Large intestine (tissue), 12 donors: ENCODE data around the gene ARL4C. TPM values are rescaled to one million over a fixed set of nuclear protein-coding genes. Genes with fewer than 3 reads are reported as not detected.

Experiments
- DNase-seq, 2 donors: peaks; one replicate each; pipeline versions ENCODE4 v3.0.0 to v3.0.0-alpha.2; 2013
- H3K27ac ChIP-seq: one replicate; pipeline ENCODE4 v1.5.1; 2013; ENCODE audit warnings: low read length
- H3K27me3 ChIP-seq: 2 replicates; pipeline ENCODE4 v1.6.1; 2013; ENCODE audit warnings: low read length; ENCODE audit not compliant: control insufficient read depth, insufficient read depth
- H3K36me3 ChIP-seq: 2 replicates; pipeline ENCODE4 v1.6.1; 2013; ENCODE audit warnings: low read length; ENCODE audit not compliant: control insufficient read depth, insufficient read depth
- H3K4me1 ChIP-seq: one replicate; pipeline ENCODE4 v1.6.1; 2013; ENCODE audit warnings: low read length; ENCODE audit not compliant: control insufficient read depth, insufficient read depth
- H3K4me3 ChIP-seq: one replicate; pipeline ENCODE4 v1.5.1; 2013; ENCODE audit warnings: low read length
- H3K9me3 ChIP-seq: one replicate; pipeline ENCODE4 v1.6.1; 2013; ENCODE audit warnings: mild to moderate bottlenecking, low read depth, low read length, moderate library complexity; ENCODE audit not compliant: control insufficient read depth
- WGBS: methylation state at CpG from one replicate; pipeline ENCODE4 v1.1.5; 2013; ENCODE audit warnings: low lambda C conversion rate; ENCODE audit not compliant: insufficient coverage; 5-methylcytosine and 5-hydroxymethylcytosine counted together
- long read RNA-seq, 11 donors: transcript quantifications; one replicate each; lab custom pipeline, GENCODE V29; 2026
- polyA plus RNA-seq: library from polyadenylated mRNA; unstranded; fragments of 120-200 nt; gene quantifications from one replicate; pipeline ENCODE4 v1.2.1, GENCODE V29; 2013

Gene ARL4C, protein sequence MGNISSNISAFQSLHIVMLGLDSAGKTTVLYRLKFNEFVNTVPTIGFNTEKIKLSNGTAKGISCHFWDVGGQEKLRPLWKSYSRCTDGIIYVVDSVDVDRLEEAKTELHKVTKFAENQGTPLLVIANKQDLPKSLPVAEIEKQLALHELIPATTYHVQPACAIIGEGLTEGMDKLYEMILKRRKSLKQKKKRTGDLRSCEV
- polyA plus RNA-seq, result 5.8 TPM
- long read RNA-seq, donor 1, full-length matches to known transcripts, result 14 of 14 reads
- long read RNA-seq, donor 1, partial matches to known transcripts, result 0 of 14 reads
- long read RNA-seq, donor 1, other reads (novel, unspliced or antisense), result 0 of 14 reads
- long read RNA-seq, donor 2, full-length matches to known transcripts, result 19 of 19 reads
- long read RNA-seq, donor 2, partial matches to known transcripts, result 0 of 19 reads
- long read RNA-seq, donor 2, other reads (novel, unspliced or antisense), result 0 of 19 reads
- long read RNA-seq, donor 3, result 0 reads
- long read RNA-seq, donor 4, result 0 reads
- long read RNA-seq, donor 5, full-length matches to known transcripts, result 14 of 14 reads
- long read RNA-seq, donor 5, partial matches to known transcripts, result 0 of 14 reads
- long read RNA-seq, donor 5, other reads (novel, unspliced or antisense), result 0 of 14 reads
- long read RNA-seq, donor 6, full-length matches to known transcripts, result 16 of 16 reads
- long read RNA-seq, donor 6, partial matches to known transcripts, result 0 of 16 reads
- long read RNA-seq, donor 6, other reads (novel, unspliced or antisense), result 0 of 16 reads
- long read RNA-seq, donor 7, full-length matches to known transcripts, result 13 of 13 reads
- long read RNA-seq, donor 7, partial matches to known transcripts, result 0 of 13 reads
- long read RNA-seq, donor 7, other reads (novel, unspliced or antisense), result 0 of 13 reads
- long read RNA-seq, donor 8, full-length matches to known transcripts, result 48 of 48 reads
- long read RNA-seq, donor 8, partial matches to known transcripts, result 0 of 48 reads
- long read RNA-seq, donor 8, other reads (novel, unspliced or antisense), result 0 of 48 reads
- long read RNA-seq, donor 9, full-length matches to known transcripts, result 15 of 15 reads
- long read RNA-seq, donor 9, partial matches to known transcripts, result 0 of 15 reads
- long read RNA-seq, donor 9, other reads (novel, unspliced or antisense), result 0 of 15 reads
- long read RNA-seq, donor 10, full-length matches to known transcripts, result 14 of 14 reads
- long read RNA-seq, donor 10, partial matches to known transcripts, result 0 of 14 reads
- long read RNA-seq, donor 10, other reads (novel, unspliced or antisense), result 0 of 14 reads
- long read RNA-seq, donor 11, full-length matches to known transcripts, result 13 of 13 reads
- long read RNA-seq, donor 11, partial matches to known transcripts, result 0 of 13 reads
- long read RNA-seq, donor 11, other reads (novel, unspliced or antisense), result 0 of 13 reads

GRCh38 chr2:234496835-234497593 lies at the start of gene ARL4C:
ARL4C (minus strand) TSS chr2:234497081; CDS start chr2:234496586, 495 bp downstream.
- no CpG with 5 or more reads among the region's 100 CpGs for WGBS
- Histone ChIP-seq H3K27me3 (peaks cover 31% of the 10 kb centered on the region), H3K27ac (no peak within 1 kb of the TSS), H3K36me3 (no peaks in the 10 kb centered on the region), H3K4me1 (peaks cover 17% of the 10 kb centered on the region), H3K9me3 (no peaks in the 10 kb centered on the region), H3K4me3 (peak within 1 kb of the TSS; percentile 57)
- DNase-seq, result peak; percentile 70 to 81

DNA sequence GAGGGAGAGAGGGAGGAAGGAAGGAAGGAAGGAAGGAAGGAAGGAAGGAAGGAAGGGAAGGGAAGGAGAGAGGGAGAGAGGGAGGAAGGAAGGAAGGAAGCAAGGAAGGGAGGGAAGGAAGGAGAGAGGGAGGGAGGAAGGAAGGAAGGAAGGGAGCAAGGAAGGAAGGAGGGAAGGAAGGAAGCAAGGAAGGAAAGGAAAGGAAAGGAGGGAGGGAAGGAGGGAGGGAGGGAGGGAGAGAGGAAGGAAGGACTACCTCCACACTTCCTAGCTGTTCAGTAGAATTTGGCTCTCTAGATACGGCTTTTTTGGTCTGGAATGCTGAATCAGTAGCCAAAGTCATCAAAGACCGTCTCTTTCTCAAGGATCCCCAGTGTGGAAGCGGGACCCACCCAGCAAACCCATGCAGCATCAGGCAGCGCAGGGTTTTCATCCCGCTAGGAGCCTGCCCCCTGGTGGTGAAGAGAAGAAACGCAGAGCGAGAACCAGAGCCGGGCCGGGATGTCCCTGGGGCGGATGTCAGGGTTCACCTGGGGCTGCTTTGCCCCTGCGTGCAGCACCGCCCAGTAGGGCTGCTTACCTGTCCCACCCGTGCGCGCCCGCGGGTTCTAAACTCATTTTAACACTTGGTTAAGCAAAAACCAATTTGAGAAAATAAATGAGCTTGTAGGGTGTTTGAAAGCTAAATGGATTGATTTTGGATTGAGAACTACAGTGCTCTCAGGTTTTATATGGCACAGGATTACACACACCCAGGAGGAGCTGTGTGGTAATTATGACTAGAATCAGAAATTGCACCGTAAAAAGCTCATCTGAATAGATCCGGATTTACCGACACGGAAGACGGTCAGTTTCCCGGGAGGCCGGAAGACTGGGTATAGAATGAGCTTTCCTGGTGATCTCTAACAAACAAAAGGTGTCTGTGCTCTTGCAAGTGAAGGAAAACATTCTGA lies 48.1 kb upstream of the ARL4C start:
- Histone ChIP-seq H3K9me3 (no peaks in the 10 kb centered on the region), H3K27ac (no peak overlapping the region), H3K27me3 (peaks cover 2% of the 10 kb centered on the region), H3K36me3 (no peaks in the 10 kb centered on the region), H3K4me3 (no peak overlapping the region), H3K4me1 (no peaks in the 10 kb centered on the region)
- peak; percentile 24 to 31 for DNase-seq
- WGBS, result no CpG with 5 or more reads among the region's 24 CpGs

DNA sequence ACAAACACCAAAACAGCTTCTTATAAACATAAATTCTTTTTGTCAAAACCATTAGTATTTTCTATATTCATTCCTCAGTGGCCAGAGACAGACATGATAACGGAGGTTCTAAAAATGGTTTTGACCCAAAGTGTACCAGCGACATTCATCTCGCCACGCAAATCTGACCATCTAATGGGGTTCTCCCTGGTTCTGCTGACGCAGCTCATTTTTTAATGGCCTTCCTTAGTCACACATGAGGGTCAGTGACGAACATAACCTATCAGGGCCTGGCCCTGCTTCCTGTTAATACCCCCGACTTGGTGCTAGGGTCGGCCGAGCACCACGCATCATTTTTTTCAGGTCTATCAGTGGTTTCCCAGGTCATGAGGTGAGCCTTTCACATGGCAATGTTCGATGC lies 45.9 kb upstream of the ARL4C start:
- no peak overlapping the region for H3K27ac ChIP-seq
- no CpG with 5 or more reads among the region's 11 CpGs for WGBS
- no peaks in the 10 kb centered on the region for H3K36me3 ChIP-seq
- no peak overlapping the region for H3K4me3 ChIP-seq
- H3K27me3 ChIP-seq, result peaks cover 2% of the 10 kb centered on the region
- no peak for DNase-seq
- no peaks in the 10 kb centered on the region for H3K4me1 ChIP-seq
- H3K9me3 ChIP-seq, result no peaks in the 10 kb centered on the region

DNA sequence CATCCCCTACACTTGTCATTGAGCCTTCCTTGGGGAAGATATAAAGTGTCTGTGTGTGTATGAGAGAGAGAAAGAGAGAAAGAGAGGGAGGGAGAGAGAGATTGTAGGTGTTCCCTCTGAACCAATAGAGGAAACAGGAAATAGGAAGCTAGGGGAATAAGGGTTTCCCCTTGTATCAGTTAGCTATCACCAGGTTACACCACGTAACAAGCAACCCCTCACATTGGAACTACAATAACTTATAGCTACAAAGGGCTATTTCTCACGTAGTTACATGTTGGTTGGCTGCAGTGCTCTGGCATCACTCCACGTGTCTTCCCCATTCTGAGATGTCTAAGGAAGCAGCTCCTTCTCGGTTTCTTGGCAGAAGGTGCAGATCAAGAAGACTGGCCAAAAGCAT lies 41.0 kb upstream of the ARL4C start:
- no CpG with 5 or more reads among the region's 4 CpGs for WGBS
- no peak for DNase-seq

DNA sequence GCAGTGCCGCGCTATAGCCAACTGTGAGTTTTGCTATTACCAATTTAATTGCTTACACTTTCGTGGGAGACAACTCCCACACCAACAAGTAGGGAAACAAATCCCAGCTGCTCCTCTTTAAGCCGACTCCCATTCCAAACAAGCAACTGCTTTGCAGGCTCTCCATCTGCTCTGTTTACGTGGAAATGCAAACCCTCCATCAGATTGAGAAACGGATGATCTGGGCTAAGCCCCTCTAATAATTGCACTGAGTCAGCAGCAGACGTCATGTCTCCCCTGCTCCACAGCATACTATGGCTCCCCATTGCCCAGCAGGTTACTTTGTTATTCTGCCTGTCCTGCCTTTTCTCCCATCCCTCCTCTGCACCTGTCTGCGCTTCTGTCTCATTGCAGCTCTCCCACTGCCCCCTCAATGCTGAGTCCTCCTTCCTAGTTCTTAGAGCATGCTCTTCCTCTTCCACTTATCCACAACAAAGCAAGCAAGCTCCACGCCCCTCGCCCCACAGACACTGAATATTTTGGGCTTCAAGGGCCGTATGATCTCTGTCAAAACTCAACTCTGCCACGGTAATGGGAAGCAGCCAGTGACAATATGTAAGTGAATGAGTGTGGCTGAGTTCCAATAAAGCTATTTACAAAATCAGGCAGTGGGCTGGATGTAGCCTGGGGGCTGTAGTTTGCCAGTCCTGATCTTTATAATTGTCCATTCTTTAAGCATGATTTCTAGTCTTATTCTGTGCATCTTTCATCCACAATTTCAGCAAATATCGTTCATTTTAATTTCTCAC lies 39.5 kb upstream of the ARL4C start:
- H3K4me3 ChIP-seq, result no peak overlapping the region
- H3K27ac ChIP-seq, result no peak overlapping the region
- no peaks in the 10 kb centered on the region for H3K36me3 ChIP-seq
- no peaks in the 10 kb centered on the region for H3K27me3 ChIP-seq
- H3K9me3 ChIP-seq, result no peaks in the 10 kb centered on the region
- no peak for DNase-seq
- WGBS, result 100% methylated on average over 1 of the region's 13 CpGs
- H3K4me1 ChIP-seq, result peaks cover 11% of the 10 kb centered on the region

More for the DNA sequence above, 41.0 kb upstream of the ARL4C start:
- Histone ChIP-seq H3K4me3 (no peak overlapping the region), H3K27ac (no peak overlapping the region), H3K27me3 (no peaks in the 10 kb centered on the region), H3K36me3 (no peaks in the 10 kb centered on the region), H3K4me1 (peaks cover 11% of the 10 kb centered on the region), H3K9me3 (no peaks in the 10 kb centered on the region)

DNA sequence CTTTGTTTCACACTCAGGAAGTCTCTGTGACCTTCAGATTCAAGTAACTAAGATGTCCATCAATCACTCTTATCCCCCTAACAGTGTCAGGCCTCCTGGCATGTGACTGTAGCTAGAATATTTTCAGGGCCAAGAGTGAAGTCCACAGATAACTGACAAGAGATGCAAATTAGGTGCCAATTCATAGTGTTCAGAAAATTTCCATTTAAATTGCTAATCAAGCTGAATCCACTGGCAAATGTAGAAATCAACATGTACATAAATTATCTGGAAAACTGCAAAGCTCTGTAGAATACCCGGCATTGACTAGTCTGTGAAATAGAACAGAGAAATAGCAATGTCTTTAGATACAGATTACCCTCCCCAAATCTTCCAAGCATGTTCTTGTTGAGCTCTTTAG lies 38.6 kb upstream of the ARL4C start:
- Histone ChIP-seq H3K9me3 (no peaks in the 10 kb centered on the region), H3K4me1 (peaks cover 11% of the 10 kb centered on the region), H3K4me3 (no peak overlapping the region), H3K27me3 (no peaks in the 10 kb centered on the region), H3K36me3 (no peaks in the 10 kb centered on the region), H3K27ac (no peak overlapping the region)
- WGBS, result no CpG with 5 or more reads among the region's 1 CpG
- DNase-seq, result peak; percentile 31 to 72

DNA sequence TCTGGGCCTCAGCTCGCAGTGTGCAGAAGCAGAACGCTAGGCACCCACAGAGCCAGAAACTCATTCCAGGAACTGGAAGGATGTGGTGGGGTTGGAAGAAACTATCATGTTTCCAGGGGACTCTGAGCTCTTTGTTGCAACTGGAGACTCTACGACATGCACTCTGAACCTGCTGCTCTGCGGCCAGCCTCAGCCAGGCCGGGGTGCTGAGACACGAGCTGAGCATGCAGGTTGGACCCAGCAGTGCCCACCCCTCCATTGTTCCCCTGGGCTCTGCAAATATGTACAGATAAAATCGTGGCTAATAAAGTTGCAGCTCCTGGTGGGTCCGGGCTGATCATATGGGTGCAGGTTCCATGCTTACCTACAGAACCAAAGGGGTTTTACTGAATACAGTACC lies 37.6 kb upstream of the ARL4C start:
- no peaks in the 10 kb centered on the region for H3K27me3 ChIP-seq
- peak in 1 of 2 donors; percentile 46 for DNase-seq
- WGBS, result no CpG with 5 or more reads among the region's 8 CpGs

DNA sequence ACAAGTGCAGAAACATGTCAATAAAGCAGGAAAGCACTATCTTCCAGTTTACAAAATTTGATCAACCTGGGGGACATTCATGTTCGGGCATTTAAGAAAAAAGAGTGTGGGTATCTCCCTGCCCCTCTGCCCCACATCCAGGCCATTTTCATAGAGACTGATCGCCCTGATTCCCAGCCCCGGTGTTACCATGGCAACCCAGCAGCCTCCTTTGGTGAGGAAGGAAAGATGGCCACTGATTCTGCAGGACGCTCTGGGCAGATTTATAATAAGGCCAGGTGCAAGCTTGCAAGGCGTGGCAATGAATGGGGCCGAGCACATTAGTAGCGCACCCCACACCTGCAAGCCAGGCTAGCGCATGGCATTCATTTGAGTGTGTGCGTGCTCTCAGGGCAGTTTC lies 36.7 kb upstream of the ARL4C start:
- H3K27ac ChIP-seq, result no peak overlapping the region
- WGBS, result no CpG with 5 or more reads among the region's 9 CpGs
- no peak overlapping the region for H3K4me3 ChIP-seq
- no peaks in the 10 kb centered on the region for H3K9me3 ChIP-seq
- H3K4me1 ChIP-seq, result peaks cover 11% of the 10 kb centered on the region
- DNase-seq, result no peak
- H3K36me3 ChIP-seq, result no peaks in the 10 kb centered on the region
- no peaks in the 10 kb centered on the region for H3K27me3 ChIP-seq

More for the DNA sequence above, 37.6 kb upstream of the ARL4C start:
- no peak overlapping the region for H3K4me3 ChIP-seq
- no peaks in the 10 kb centered on the region for H3K9me3 ChIP-seq
- H3K36me3 ChIP-seq, result no peaks in the 10 kb centered on the region
- no peak overlapping the region for H3K27ac ChIP-seq
- H3K4me1 ChIP-seq, result peaks cover 11% of the 10 kb centered on the region
